ENCODE measurements around the gene PTPRZ1. TPM values are rescaled to one million over a fixed set of nuclear protein-coding genes. Genes with fewer than 3 reads are reported as not detected.

The PTPRZ1 gene
- total RNA-seq, 1 donor from 2014 or later: 20.7 TPM

GRCh38 chr7:122072924-122073599, 200.1 kb downstream of the PTPRZ1 start:
- H3K4me3 Mint-ChIP-seq: no peak overlapping the region
- no peak for TF ChIP-seq CTCF (conservative IDR thresholded peaks at IDR 0.05)
- no peaks in the 10 kb centered on the region for H3K4me1 Mint-ChIP-seq (ENCODE audit: unreplicated experiment)
- peaks cover 21% of the 10 kb centered on the region for H3K36me3 Mint-ChIP-seq
- DNase-seq (ENCODE audit: extremely low spot score, unreplicated experiment): no peak
- H3K27me3 Mint-ChIP-seq: no peaks in the 10 kb centered on the region
- no peaks in the 10 kb centered on the region for H3K9me3 Mint-ChIP-seq
- no peak overlapping the region for H3K27ac Mint-ChIP-seq

- Mint-ChIP-seq H3K36me3 (peaks cover 23% of the 10 kb centered on the region), H3K9me3 (no peaks in the 10 kb centered on the region)
Measured at GRCh38 chr7:122073635-122074034, 200.7 kb downstream of the PTPRZ1 start.

GRCh38 chr7:122082160-122082559, 209.2 kb downstream of the PTPRZ1 start:
- no peak overlapping the region for H3K4me3 Mint-ChIP-seq
- DNase-seq (ENCODE audit: extremely low spot score, unreplicated experiment): no peak
- H3K9me3 Mint-ChIP-seq: no peaks in the 10 kb centered on the region
- peaks cover 37% of the 10 kb centered on the region for H3K36me3 Mint-ChIP-seq
- TF ChIP-seq CTCF (conservative IDR thresholded peaks at IDR 0.05): no peak
- no peak overlapping the region for H3K27ac Mint-ChIP-seq
- no peaks in the 10 kb centered on the region for H3K4me1 Mint-ChIP-seq (ENCODE audit: unreplicated experiment)
- no peaks in the 10 kb centered on the region for H3K27me3 Mint-ChIP-seq

More at GRCh38 chr7:122073635-122074034, 200.7 kb downstream of the PTPRZ1 start:
- Mint-ChIP-seq H3K27me3 (no peaks in the 10 kb centered on the region), H3K4me3 (no peak overlapping the region), H3K27ac (no peak overlapping the region), H3K4me1 (ENCODE audit: unreplicated experiment) (no peaks in the 10 kb centered on the region)
- DNase-seq (ENCODE audit: extremely low spot score, unreplicated experiment): no peak
- no peak for TF ChIP-seq CTCF (conservative IDR thresholded peaks at IDR 0.05)

GRCh38 chr7:122082670-122083069, 209.7 kb downstream of the PTPRZ1 start:
- Mint-ChIP-seq H3K27ac (no peak overlapping the region), H3K36me3 (peaks cover 33% of the 10 kb centered on the region), H3K27me3 (no peaks in the 10 kb centered on the region), H3K4me3 (no peak overlapping the region), H3K9me3 (no peaks in the 10 kb centered on the region), H3K4me1 (ENCODE audit: unreplicated experiment) (no peaks in the 10 kb centered on the region)
- no peak for DNase-seq (ENCODE audit: extremely low spot score, unreplicated experiment)
- TF ChIP-seq CTCF (conservative IDR thresholded peaks at IDR 0.05): no peak

- DNase-seq (ENCODE audit: extremely low spot score, unreplicated experiment): peak; percentile 67
- no peak overlapping the region for H3K27ac Mint-ChIP-seq
- H3K9me3 Mint-ChIP-seq: no peaks in the 10 kb centered on the region
- no peaks in the 10 kb centered on the region for H3K27me3 Mint-ChIP-seq
- H3K36me3 Mint-ChIP-seq: peaks cover 8% of the 10 kb centered on the region
- H3K4me3 Mint-ChIP-seq: no peak overlapping the region
- TF ChIP-seq CTCF (conservative IDR thresholded peaks at IDR 0.05): peak; percentile 91
- H3K4me1 Mint-ChIP-seq (ENCODE audit: unreplicated experiment): no peaks in the 10 kb centered on the region
Measured at GRCh38 chr7:122092964-122093797, 220.2 kb downstream of the PTPRZ1 start.
